GM18526 (cell line): ENCODE results near the gene SIGLEC7.

ENCODE experiments used
- POLR2A ChIP-seq: IDR thresholded peaks from 3 replicates; pipeline ENCODE4 v1.6.1; 2011; ENCODE audit not compliant: insufficient read length; ENCODE audit errors: extremely low read depth

Gene SIGLEC7

GRCh38 chr19:51108066-51108804, 33.9 kb upstream of the SIGLEC7 start, which contains the start of gene CTU1:
Gene CTU1 (minus strand): TSS chr19:51108409. CDS start chr19:51104569, 3,840 bp downstream.
- TF ChIP-seq POLR2A, result peak; percentile 74

DNA sequence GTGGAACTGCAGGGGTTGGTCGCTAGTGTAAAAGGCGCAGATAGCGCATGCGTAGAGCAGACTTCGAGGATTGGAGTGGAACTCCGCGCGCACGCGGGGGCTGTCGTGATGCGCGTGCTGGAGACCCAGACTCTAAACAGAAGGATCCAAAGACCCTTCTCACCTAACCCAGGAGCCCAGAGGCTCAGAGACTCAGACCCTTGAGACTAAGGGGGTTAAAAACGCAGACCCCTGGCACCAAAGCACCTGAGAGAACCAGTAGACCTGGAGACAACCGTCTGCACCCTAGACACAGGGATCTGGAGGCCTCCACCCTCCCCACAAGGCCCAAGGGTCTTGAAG, 33.3 kb upstream of the SIGLEC7 start:
- no peak for TF ChIP-seq POLR2A

DNA sequence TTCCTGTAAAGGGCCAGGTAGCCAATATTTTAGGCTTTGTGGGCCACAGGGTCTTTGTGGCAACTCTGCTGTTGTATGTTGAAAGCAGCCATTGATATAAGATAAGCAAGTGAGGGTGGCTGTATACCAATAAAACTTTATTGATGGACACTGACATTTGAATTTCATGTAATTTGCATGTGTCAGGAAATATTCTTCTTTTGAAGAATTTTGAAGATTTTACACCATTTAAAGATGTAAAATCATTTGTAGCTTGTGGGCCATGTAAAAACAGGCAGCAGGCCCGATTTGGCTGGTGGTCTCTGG, 31.5 kb upstream of the SIGLEC7 start:
- no peak for TF ChIP-seq POLR2A

DNA sequence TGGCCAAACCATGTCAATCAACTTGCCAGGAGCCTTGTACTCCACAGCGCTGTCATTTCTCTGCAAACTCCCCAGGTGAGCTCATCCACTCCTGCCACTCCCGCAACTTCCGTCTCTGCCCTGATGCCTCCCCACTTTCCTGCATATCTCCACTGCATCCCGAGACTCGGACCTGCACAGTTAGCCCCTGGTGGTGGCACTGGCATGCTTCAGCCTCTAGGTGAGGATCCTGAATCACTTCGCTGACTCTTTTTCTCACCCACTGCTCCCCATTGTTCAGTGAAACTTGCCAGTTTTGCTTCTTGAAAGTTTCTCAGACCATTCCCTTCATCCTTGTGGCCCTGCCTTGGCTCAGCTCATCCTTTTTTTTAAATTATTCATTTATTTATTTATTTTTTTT, 30.5 kb upstream of the SIGLEC7 start:
- TF ChIP-seq POLR2A, result no peak

GRCh38 chr19:51114087-51114729, 27.9 kb upstream of the SIGLEC7 start:
- TF ChIP-seq POLR2A, result no peak

GRCh38 chr19:51116736-51117286, 25.3 kb upstream of the SIGLEC7 start:
- TF ChIP-seq POLR2A, result no peak

DNA sequence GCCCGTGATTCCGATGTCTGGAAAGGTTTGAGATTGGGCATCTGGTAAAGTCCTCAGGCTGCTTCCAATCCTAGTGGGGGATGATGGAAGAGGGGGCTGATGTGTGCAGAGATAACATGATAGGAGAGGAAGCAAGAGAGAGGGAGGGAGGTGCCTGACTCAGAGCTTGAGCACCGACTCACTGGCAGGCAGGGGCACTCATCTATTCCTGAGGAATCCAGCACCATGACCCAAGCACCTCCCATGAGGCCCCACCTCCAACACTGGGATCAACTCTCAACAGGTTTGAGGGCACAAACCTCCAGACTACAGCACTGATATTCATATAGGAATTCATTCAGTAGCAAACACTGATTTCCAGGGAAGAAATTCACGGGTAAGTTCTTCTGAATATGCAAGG, 23.0 kb upstream of the SIGLEC7 start:
- no peak for TF ChIP-seq POLR2A

DNA sequence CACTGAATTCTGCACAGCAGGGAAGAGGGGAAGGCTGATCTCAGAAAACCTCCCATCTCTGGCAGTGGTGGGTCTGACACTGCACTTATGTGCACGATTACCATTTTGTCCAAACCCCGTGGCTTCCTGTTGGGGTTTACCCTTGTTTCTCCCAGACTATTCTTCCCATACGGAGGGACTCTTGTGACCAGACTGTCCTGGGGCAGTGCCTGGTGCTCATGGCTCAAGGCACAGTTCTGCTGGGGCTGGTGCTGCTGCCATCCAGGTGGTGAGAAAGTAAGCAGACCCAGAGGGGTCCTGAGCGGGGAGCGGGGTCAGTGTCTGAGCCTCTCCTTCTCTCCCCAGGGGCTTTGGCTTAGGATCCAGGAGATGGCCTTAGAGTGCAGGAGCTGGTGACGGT, 22.5 kb upstream of the SIGLEC7 start:
- no peak for TF ChIP-seq POLR2A

GRCh38 chr19:51120160-51120559, 21.9 kb upstream of the SIGLEC7 start:
- no peak for TF ChIP-seq POLR2A

GRCh38 chr19:51121257-51121656, 20.8 kb upstream of the SIGLEC7 start:
- no peak for TF ChIP-seq POLR2A

GRCh38 chr19:51122112-51122981, 19.8 kb upstream of the SIGLEC7 start:
- TF ChIP-seq POLR2A, result no peak

DNA sequence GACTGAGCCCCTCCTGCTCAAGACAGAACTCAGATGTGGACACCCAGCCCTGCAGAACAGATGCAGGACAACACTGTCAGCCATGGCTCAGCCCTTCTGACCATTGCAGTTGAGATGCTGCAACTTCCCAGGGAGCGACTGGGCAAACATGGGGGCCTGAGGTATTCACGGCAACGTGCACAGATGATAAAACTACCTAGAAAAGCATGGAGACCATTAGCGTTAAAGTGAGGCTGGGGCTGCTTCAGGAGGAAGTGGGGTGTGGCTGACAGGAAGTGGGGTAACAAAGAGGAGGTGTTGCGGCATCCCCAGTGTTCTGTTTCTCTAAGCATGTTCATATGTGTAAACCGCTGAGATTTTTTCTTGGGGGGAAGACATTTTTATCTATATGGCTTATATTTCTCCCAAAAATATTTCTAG, 18.7 kb upstream of the SIGLEC7 start:
- no peak for TF ChIP-seq POLR2A

- TF ChIP-seq POLR2A, result no peak
Observed at GRCh38 chr19:51123802-51124201, 18.3 kb upstream of the SIGLEC7 start.

GRCh38 chr19:51124216-51124615, 17.9 kb upstream of the SIGLEC7 start:
- TF ChIP-seq POLR2A, result no peak

DNA sequence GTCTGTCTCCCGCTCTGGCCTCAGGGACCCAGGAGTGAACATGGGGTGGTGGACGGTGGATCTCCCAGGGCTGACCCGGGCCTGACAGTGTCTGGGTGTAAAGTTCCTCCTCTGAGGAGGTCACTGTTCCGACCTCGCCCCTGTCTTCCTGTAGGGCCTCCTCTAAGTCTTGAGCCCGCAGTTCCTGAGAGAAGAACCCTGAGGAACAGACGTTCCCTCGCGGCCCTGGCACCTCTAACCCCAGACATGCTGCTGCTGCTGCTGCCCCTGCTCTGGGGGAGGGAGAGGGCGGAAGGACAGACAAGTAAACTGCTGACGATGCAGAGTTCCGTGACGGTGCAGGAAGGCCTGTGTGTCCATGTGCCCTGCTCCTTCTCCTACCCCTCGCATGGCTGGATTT, 17.4 kb upstream of the SIGLEC7 start, which contains the start of gene SIGLEC9:
SIGLEC9 (plus strand) TSS at position 178 of the 400 bp plus-strand sequence; CDS start at position 247, 69 bp downstream.
- TF ChIP-seq POLR2A, result no peak
